Eye (tissue), 1 donor: Measurements from ENCODE around the gene NLGN1.
"Not testable (repeated sequence)": the region's sequence is repeated elsewhere in the genome, so short reads cannot be mapped to it uniquely, and the experiment has no call there.

ENCODE experiments used
- DNase-seq: peaks from one replicate; pipeline ENCODE4 v3.0.0-alpha.2; 2015

The NLGN1 gene

DNA sequence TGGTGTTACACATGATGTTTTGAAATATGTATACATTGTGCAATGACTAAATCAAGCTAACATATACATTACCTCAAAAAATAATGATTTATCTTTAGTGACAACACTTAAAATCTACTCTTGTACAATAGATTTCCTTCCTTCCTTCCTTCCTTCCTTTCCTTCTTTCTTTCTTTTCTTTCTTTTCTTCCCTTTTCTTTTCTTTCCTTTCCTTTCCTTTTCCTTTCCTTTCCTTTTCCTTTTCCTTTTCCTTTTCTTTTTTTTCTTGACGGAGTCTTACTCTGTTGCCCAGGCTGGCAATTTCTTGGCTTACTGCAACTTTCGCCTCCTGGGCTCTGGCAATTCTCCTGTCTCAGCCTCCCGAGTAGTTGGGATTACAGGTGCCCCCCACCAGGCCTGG is 170.5 kb downstream of the NLGN1 start:
- no peak for DNase-seq

GRCh38 chr3:173568623-173569022 is 171.1 kb downstream of the NLGN1 start:
- DNase-seq, result no peak

DNA sequence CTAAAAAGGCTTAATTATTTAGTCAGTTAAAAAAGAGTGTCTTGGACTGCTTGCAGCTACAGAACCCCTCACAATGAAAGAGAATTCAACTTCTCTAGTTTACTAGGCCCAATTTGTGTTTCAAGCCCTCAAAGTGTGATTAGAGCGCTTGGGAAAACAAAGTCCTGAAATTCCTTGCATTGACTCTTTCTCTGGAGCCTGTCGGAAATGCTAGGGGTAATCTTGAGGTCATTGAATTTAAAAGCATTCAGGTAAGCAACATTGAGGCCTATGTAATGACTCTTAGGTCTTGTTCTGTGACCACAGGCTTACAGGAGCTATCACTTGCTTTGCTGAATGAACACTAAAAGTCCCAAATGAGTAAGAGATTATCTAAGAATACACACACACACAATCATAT is 186.0 kb downstream of the NLGN1 start:
- DNase-seq, result no peak

GRCh38 chr3:173584093-173584837 is 186.7 kb downstream of the NLGN1 start:
- DNase-seq, result peak; percentile 94

DNA sequence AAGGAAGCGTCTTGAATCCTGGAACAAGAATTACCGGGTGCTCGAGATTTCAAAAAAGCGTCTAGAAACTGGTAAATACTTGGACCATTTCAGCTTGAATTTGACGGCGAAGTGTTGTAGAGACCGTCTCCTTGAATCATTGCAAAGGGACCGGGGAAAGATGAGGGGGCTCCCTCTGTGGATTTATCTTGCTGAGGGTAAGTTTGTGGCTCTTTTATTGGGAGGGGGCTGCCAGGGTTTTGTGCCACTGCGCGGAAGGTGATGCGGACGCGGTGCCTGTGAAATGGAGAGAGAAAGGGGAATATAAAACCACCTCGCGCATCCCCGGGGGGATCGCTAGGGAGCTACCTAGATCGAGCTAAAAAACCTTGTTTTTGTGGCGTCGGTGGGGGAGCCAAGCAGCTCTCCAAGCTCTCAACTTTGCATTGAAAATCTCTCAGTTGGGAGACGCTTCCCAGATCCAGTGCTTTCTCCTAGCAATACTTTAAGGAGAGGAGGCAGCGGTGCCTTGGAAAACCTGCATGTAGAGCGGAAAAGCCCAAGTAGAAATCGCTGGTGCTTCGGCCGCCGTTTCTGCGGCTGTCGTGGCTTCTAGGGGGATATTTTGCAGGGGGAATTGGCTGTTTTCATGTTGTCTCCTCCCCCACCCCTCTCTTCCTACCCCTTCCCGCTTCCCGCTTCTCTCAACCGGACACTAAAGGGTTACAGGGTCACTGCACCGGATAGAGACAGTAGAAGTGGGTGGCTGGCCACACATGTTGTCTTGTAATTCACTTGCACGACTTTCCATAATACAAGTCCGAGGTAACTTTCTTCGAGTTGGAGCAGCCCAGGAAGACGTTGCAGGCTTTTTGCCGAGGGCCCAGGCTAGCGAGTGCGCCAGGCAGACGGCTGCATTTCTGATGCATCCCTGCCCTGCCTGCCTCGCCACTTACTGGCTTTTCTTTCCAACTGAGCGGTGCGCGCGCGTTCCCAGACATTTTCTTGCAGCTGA is 187.6 kb downstream of the NLGN1 start:
- peak; percentile 92 for DNase-seq

GRCh38 chr3:173586166-173586565 is 188.6 kb downstream of the NLGN1 start:
- DNase-seq, result peak; percentile 19

DNA sequence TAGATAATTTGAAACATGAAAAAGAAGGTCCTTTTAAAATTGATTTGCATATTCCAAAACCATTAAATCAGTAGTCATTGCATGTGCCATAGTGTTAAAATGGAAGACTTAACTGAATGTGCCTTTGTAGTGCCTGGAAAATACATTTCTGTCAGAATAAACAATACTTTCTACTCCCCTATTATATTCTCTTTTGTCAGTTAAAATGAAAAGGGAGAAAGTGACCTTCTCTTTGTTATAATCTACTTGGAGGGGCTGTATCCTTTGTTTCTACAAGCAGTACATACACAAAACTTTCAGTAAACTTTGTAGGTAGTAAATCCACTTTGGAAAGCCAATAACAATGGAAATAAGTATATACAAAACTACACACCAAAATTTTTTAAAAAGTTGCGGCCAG is 189.5 kb downstream of the NLGN1 start:
- no peak for DNase-seq

GRCh38 chr3:173588556-173588955 is 191.0 kb downstream of the NLGN1 start:
- peak; percentile 20 for DNase-seq

GRCh38 chr3:173589116-173589515 is 191.6 kb downstream of the NLGN1 start:
- no peak for DNase-seq

DNA sequence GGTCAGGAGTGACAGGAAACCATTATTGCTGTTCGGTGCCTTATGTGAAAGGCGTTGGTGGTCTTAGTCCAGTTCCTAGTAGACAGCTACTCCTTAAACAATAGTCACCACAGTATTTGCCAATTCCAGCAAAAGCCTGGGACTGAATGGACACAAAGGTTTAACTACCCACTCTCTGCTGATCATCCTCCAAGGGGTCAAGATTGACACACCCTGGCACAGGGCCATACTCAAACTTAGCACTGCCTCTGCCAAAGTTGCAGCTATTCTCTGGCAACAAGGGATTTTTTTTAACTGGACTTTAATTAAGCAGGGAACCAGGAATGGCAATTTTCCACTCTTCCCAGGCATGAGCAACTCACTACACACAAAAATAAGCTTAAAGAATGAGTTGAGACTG is 193.9 kb downstream of the NLGN1 start:
- no peak for DNase-seq

DNA sequence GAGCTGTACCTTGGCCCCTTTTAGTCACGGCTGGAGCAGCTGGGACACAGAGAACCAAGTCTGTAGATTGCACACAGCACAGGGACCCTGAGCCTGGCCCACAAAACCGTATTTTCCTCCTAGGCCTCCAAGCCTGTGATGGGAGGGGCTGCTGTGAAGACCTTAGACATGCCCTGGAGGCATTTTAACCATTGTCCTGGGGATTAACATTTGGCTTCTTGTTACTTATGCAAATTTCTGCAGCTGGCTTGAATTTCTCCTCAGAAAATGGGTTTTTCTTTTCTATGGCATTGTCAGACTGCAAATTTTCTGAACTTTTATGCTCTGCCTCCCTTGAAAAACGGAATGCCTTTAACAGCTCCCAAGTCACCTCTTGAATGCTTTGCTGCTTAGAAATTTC is 197.3 kb downstream of the NLGN1 start:
- not testable (repeated sequence) for DNase-seq

- DNase-seq, result no peak
Observed at GRCh38 chr3:173599673-173600072, 202.1 kb downstream of the NLGN1 start.

GRCh38 chr3:173614522-173614921 is 217.0 kb downstream of the NLGN1 start:
- no peak for DNase-seq

DNA sequence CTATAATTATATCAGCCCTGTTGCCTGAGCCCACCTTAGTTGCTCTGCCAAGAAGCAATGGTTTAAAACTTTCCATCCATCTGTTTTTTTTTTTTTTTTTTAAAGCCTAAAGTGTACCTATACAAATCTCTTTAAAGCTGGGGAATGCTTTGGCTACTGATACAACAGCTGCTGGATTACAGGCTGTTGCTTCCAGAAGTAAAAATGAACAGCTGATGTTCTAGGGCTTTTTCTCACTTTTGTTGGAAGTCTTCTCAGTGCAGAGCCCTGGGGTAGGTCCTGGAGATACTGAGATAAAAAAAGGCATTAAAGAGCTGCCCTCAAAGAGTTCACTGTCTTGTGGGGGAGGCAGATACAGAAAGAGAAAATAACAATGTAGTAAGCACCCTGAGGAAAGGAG is 218.1 kb downstream of the NLGN1 start:
- no peak for DNase-seq

DNA sequence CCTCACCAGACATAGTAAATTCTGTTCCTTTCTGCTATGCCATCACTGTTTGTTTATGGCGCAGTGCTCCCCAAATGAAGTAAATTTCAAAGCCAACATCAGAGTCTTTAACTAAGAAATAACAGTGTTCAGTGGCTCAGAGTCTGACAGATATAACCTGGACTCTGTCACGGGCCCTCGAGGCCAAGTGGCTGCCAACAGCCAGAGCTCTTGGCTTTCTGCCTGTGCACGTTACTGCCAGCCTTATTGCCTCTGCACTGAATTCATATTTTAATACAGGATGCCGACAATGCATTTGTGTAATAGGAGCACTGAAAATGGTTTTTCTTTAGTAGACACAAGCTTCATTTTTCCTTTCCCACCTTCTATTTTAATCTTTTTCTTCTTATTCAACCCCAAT is 219.9 kb downstream of the NLGN1 start:
- DNase-seq, result no peak

DNA sequence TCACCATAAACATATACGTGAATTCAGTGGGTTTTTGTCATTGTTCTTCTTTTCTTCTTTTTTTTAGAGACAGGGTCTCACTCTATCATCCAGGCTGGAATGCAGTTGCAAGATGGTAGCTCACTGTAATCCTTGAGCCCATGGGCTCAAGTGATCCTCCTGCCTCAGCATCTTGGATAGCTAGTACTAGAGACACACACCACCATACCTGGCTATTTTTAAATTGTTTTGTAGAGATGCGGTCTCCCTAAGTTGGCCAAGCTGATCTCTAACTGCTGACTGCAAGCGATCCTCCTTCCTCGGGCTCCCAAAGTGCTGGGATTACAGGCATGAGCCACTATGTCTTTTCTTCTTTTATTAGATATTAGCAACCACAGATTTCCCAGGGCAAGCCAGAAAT is 220.6 kb downstream of the NLGN1 start:
- no peak for DNase-seq

GRCh38 chr3:173618703-173619102 is 221.2 kb downstream of the NLGN1 start:
- no peak for DNase-seq

- DNase-seq, result peak; percentile 30
Observed at GRCh38 chr3:173622166-173622565, 224.6 kb downstream of the NLGN1 start.

DNA sequence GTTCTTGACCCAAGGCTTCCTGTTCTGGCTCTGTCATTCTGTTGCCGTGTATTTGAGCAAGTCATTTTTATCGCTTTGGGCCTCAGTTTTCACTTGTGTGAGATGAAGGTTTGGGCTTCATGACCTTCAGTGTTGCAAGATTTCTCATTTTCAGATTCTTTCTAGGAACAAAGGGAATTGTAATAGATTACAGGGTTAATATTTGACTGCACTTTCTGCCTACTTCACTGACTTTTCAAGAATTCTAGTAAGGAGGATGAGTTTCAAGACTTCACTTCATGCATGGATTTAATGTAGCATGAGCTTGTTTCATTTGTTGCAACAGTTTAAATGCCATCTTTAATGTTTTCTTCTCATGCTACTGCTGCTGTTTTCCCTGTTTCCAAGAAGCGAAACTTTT is 226.5 kb downstream of the NLGN1 start:
- no peak for DNase-seq

- no peak for DNase-seq
Observed at GRCh38 chr3:173630849-173631248, 233.3 kb downstream of the NLGN1 start.

GRCh38 chr3:173632945-173633344 is 235.4 kb downstream of the NLGN1 start:
- DNase-seq, result no peak

DNA sequence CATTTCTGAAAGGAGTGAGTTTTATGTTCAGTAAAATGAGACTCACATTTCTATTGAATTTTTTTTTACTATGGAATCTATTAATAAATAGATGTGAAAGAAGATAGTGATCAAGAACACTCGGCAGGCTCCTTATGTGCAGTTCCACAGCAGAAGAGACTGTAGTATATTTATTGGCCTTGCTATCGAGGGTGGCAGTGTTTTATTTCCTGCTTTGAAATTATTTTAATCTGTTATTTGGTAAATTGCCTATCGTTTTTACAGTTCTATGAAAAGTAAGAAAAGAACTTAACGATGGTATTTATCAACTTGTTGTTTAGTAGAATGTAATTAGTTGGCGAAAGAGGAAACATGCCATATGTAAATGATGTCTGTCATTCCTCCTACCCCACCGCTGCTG is 238.3 kb downstream of the NLGN1 start:
- no peak for DNase-seq

GRCh38 chr3:173639098-173639497 is 241.6 kb downstream of the NLGN1 start:
- no peak for DNase-seq

DNA sequence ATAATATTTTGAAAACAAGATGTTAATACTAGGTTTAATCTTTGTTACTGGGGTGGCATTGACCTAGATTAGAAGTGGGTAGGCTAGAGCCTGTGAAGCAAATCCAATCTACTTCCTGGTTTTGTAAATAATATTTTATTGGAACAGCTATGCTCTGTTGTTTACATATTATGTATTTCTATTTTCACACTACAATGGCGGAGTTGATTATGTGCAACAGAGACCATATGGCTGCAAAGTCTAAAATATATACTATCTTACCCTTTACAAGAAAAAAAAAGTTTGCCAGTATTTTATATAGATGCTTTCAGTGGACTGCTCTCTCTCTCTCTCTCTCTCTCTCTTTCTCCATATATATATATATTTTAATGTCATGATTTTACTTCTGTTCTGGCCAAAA is 244.2 kb downstream of the NLGN1 start:
- DNase-seq, result no peak
